GM23338 (cell line): ENCODE measurements around the gene DOCK10.

Experiments used
- CREB1 ChIP-seq: fragments of 250-450 bp; sonication (Bioruptor Pico); IDR thresholded peaks from 2 replicates; pipeline ENCODE4 v1.5.0; 2020; ENCODE audit warnings: low read depth, mild to moderate bottlenecking, moderate library complexity
- ETS1 ChIP-seq: IDR thresholded peaks from 2 replicates; pipeline ENCODE4 v1.6.1; 2016; ENCODE audit warnings: antibody characterized with exemption
- EZH2 ChIP-seq: fragments of 200-600 bp; sonication (generic); IDR thresholded peaks from one replicate; pipeline ENCODE4 v1.8.0; 2017; ENCODE audit warnings: antibody characterized with exemption, mild to moderate bottlenecking, low read depth; ENCODE audit not compliant: unreplicated experiment
- JUNB ChIP-seq: IDR thresholded peaks from one replicate; pipeline ENCODE4 v1.6.1; 2016; ENCODE audit warnings: antibody characterized with exemption; ENCODE audit not compliant: unreplicated experiment
- POLR2AphosphoS5 ChIP-seq: IDR thresholded peaks from 2 replicates; pipeline ENCODE4 v1.6.1; 2016; ENCODE audit warnings: antibody characterized with exemption, low read depth
- ZNF331 ChIP-seq: fragments of 250-450 bp; sonication (Bioruptor Pico); IDR thresholded peaks from 2 replicates; pipeline ENCODE4 v1.5.0; 2020; ENCODE audit warnings: low read depth, mild to moderate bottlenecking, moderate library complexity
- TF ChIP-seq, protein P1 (sequence below), 2 experiments: fragments of 200-600 bp in 1 of 2; sonication (generic) in 1 of 2; conservative IDR thresholded peaks; 2 replicates each; pipeline versions ENCODE4 v1.5.1 to v1.6.1; 2016 to 2017; ENCODE audit warnings: antibody characterized with exemption in 2 of 2, low read depth in 2 of 2, mild to moderate bottlenecking in 2 of 2, moderate library complexity in 1 of 2
- TF ChIP-seq, protein P2 (sequence below): IDR thresholded peaks from one replicate; pipeline ENCODE4 v1.6.1; 2018; ENCODE audit warnings: antibody characterized with exemption; ENCODE audit not compliant: unreplicated experiment

DNA sequence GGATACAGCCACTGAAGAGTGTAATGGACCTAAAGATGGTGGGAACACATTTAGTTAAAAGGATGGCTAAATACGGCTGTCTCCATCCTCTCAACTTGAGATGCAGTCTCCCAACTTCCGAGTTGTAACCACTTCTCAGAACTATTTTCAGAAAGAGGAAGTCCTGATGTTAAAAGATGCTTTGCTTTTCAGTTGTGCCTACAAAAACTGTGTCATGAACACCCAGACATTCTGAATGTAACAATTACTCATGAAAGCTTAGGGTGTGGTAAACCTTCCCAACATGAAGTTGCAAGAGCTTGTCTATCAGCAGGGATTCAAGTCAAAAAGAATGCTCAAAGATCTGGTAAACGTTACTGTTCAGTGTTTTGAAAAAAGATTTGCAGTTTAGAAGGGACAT lies 147.9 kb downstream of the DOCK10 start:
- TF ChIP-seq EZH2 (no peak), ETS1 (no peak), POLR2AphosphoS5 (no peak), ZNF331 (CRISPR knock-in tag) (no peak), CREB1 (CRISPR knock-in tag) (no peak), JUNB (no peak)
- TF ChIP-seq, protein P1, sequence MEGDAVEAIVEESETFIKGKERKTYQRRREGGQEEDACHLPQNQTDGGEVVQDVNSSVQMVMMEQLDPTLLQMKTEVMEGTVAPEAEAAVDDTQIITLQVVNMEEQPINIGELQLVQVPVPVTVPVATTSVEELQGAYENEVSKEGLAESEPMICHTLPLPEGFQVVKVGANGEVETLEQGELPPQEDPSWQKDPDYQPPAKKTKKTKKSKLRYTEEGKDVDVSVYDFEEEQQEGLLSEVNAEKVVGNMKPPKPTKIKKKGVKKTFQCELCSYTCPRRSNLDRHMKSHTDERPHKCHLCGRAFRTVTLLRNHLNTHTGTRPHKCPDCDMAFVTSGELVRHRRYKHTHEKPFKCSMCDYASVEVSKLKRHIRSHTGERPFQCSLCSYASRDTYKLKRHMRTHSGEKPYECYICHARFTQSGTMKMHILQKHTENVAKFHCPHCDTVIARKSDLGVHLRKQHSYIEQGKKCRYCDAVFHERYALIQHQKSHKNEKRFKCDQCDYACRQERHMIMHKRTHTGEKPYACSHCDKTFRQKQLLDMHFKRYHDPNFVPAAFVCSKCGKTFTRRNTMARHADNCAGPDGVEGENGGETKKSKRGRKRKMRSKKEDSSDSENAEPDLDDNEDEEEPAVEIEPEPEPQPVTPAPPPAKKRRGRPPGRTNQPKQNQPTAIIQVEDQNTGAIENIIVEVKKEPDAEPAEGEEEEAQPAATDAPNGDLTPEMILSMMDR (conservative IDR thresholded peaks at IDR 0.05; ENCODE audit: low read depth in 2 of 2) = no peak
- TF ChIP-seq, protein P2, sequence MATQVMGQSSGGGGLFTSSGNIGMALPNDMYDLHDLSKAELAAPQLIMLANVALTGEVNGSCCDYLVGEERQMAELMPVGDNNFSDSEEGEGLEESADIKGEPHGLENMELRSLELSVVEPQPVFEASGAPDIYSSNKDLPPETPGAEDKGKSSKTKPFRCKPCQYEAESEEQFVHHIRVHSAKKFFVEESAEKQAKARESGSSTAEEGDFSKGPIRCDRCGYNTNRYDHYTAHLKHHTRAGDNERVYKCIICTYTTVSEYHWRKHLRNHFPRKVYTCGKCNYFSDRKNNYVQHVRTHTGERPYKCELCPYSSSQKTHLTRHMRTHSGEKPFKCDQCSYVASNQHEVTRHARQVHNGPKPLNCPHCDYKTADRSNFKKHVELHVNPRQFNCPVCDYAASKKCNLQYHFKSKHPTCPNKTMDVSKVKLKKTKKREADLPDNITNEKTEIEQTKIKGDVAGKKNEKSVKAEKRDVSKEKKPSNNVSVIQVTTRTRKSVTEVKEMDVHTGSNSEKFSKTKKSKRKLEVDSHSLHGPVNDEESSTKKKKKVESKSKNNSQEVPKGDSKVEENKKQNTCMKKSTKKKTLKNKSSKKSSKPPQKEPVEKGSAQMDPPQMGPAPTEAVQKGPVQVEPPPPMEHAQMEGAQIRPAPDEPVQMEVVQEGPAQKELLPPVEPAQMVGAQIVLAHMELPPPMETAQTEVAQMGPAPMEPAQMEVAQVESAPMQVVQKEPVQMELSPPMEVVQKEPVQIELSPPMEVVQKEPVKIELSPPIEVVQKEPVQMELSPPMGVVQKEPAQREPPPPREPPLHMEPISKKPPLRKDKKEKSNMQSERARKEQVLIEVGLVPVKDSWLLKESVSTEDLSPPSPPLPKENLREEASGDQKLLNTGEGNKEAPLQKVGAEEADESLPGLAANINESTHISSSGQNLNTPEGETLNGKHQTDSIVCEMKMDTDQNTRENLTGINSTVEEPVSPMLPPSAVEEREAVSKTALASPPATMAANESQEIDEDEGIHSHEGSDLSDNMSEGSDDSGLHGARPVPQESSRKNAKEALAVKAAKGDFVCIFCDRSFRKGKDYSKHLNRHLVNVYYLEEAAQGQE = no peak
